PC-9 (cell line): Measurements from ENCODE around the gene GLYATL3. TPM values are rescaled to one million over a fixed set of nuclear protein-coding genes. Genes with fewer than 3 reads are reported as not detected.
A peak's percentile ranks its signal among the peaks of the same experiment; 100 is the strongest.

Experiments
- BruUV-seq: library from RNA; stranded (reverse); fragments of 400-500 nt; replicated peaks from 2 replicates; lab custom pipeline; 2021; lab: Mats Ljungman, UMichigan
- CTCF ChIA-PET: fragments of 300-600 bp; sonication (Branson Sonifier 250); formaldehyde crosslinking; loops from one replicate; lab custom pipeline; 2022; ENCODE audit warnings: antibody characterized with exemption; lab: Charles Lee
- POLR2A ChIA-PET: fragments of 300-600 bp; sonication (Branson Sonifier 250); formaldehyde crosslinking; loops from one replicate; lab custom pipeline; 2022; ENCODE audit warnings: antibody characterized with exemption; ENCODE audit not compliant: unreplicated experiment; lab: Charles Lee
- DNase-seq, 2 experiments: peaks; one replicate each; pipeline versions ENCODE4 v3.0.0 to v3.0.0-alpha.2; 2015 to 2022; ENCODE audit warnings: mixed read lengths in 1 of 2
- H2AFZ ChIP-seq: fragments of 200-600 bp; sonication (generic); 2 replicates; pipeline ENCODE4 v1.8.1; 2017; ENCODE audit warnings: antibody characterized with exemption
- H3F3A ChIP-seq: fragments of 200-600 bp; sonication (generic); 2 replicates; pipeline ENCODE4 v1.8.1; 2017; ENCODE audit warnings: antibody characterized with exemption, mild to moderate bottlenecking, low read depth; ENCODE audit not compliant: insufficient read depth
- H3K27ac ChIP-seq: fragments of 200-600 bp; sonication (generic); 2 replicates; pipeline ENCODE4 v1.6.1; 2016; ENCODE audit warnings: mixed run types
- H3K27me3 ChIP-seq: fragments of 200-600 bp; sonication (generic); 2 replicates; pipeline ENCODE4 v1.6.1; 2016; ENCODE audit warnings: low read depth, mixed run types; ENCODE audit not compliant: insufficient read depth
- H3K36me3 ChIP-seq: fragments of 200-600 bp; sonication (generic); 2 replicates; pipeline ENCODE4 v1.6.1; 2016; ENCODE audit warnings: low read depth, mixed run types
- H3K4me1 ChIP-seq: fragments of 200-600 bp; sonication (generic); replicated peaks from 2 replicates; pipeline ENCODE4 v1.6.1; 2016; ENCODE audit warnings: mixed run types; ENCODE audit not compliant: insufficient read depth
- H3K4me2 ChIP-seq: fragments of 200-600 bp; sonication (generic); 2 replicates; pipeline ENCODE4 v1.6.1; 2017; ENCODE audit warnings: mixed run types
- H3K4me3 ChIP-seq: fragments of 200-600 bp; sonication (generic); 2 replicates; pipeline ENCODE4 v1.6.1; 2016; ENCODE audit warnings: mixed run types
- H3K79me2 ChIP-seq: fragments of 200-600 bp; sonication (generic); 2 replicates; pipeline ENCODE4 v1.6.1; 2017; ENCODE audit warnings: low read depth, mixed run types
- H3K9me2 ChIP-seq: fragments of 200-600 bp; sonication (generic); 2 replicates; pipeline ENCODE4 v1.8.1; 2017; ENCODE audit warnings: mild to moderate bottlenecking; ENCODE audit not compliant: insufficient read depth
- H3K9me3 ChIP-seq: fragments of 200-600 bp; sonication (generic); 2 replicates; pipeline ENCODE4 v1.8.1; 2016; ENCODE audit warnings: low read depth; ENCODE audit not compliant: insufficient read depth
- H4K20me1 ChIP-seq: fragments of 200-600 bp; sonication (generic); 2 replicates; pipeline ENCODE4 v1.8.1; 2017; ENCODE audit not compliant: insufficient read depth
- EZH2 ChIP-seq: fragments of 200-600 bp; sonication (generic); IDR thresholded peaks from 2 replicates; pipeline ENCODE4 v1.8.0; 2017; ENCODE audit warnings: antibody characterized with exemption, low read depth
- intact Hi-C: fragments of 100-400 bp; cut with micrococcal nuclease; formaldehyde crosslinking; loops from one replicate; pipeline ENCODE4 v1.10.0; 2022; ENCODE audit not compliant: unreplicated experiment
- total RNA-seq: library from RNA; stranded (reverse); gene quantifications from 2 replicates; pipeline ENCODE4 v1.2.3, GENCODE V29; 2021
- TF ChIP-seq, protein P1 (sequence below): fragments of 200-600 bp; sonication (generic); conservative IDR thresholded peaks from 2 replicates; pipeline ENCODE4 v1.6.1; 2017; ENCODE audit warnings: mixed run types, antibody characterized with exemption, mild to moderate bottlenecking, moderate library complexity

Gene GLYATL3
- total RNA-seq, 1 experiment from 2014 or later: not detected

DNA sequence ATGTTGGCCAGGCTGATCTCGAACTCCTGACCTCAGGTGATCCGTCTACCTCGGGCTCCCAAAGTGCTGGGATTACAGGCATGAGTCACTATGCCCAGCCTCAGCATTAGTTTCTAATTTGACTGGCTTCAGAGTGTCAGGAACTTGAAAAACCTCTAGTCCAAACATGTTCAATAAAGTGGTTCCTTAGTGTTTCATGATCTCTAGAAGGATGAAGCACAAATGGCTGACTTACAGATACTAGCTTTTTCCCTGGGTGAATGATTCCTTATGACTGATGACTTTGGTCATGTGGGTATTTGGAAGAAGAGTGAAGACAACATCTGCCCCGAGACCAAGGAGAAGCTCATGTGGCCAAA is 16.4 kb downstream of the GLYATL3 start:
- no peaks in the 10 kb centered on the region for H3F3A ChIP-seq
- TF ChIP-seq EZH2: no peak
- TF ChIP-seq, protein P1, sequence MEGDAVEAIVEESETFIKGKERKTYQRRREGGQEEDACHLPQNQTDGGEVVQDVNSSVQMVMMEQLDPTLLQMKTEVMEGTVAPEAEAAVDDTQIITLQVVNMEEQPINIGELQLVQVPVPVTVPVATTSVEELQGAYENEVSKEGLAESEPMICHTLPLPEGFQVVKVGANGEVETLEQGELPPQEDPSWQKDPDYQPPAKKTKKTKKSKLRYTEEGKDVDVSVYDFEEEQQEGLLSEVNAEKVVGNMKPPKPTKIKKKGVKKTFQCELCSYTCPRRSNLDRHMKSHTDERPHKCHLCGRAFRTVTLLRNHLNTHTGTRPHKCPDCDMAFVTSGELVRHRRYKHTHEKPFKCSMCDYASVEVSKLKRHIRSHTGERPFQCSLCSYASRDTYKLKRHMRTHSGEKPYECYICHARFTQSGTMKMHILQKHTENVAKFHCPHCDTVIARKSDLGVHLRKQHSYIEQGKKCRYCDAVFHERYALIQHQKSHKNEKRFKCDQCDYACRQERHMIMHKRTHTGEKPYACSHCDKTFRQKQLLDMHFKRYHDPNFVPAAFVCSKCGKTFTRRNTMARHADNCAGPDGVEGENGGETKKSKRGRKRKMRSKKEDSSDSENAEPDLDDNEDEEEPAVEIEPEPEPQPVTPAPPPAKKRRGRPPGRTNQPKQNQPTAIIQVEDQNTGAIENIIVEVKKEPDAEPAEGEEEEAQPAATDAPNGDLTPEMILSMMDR: no peak
- H3K27me3 ChIP-seq: no peaks in the 10 kb centered on the region
- H3K4me3 ChIP-seq: no peak overlapping the region
- no peaks in the 10 kb centered on the region for H4K20me1 ChIP-seq
- no peaks in the 10 kb centered on the region for H3K79me2 ChIP-seq
- POLR2A ChIA-PET: no interaction called here
- H3K4me1 ChIP-seq: no peaks in the 10 kb centered on the region
- intact Hi-C loops: no loop called here
- no peaks in the 10 kb centered on the region for H3K36me3 ChIP-seq
- no peaks in the 10 kb centered on the region for H3K9me2 ChIP-seq
- no peak for DNase-seq
- no peak overlapping the region for H3K4me2 ChIP-seq
- BruUV-seq: no TSS peak
- peak overlapping the region; percentile 58 for H2AFZ ChIP-seq
- CTCF ChIA-PET: no interaction called here
- H3K27ac ChIP-seq: no peak overlapping the region
- no peaks in the 10 kb centered on the region; the same call in 1 of the 2 replicates for H3K9me3 ChIP-seq

DNA sequence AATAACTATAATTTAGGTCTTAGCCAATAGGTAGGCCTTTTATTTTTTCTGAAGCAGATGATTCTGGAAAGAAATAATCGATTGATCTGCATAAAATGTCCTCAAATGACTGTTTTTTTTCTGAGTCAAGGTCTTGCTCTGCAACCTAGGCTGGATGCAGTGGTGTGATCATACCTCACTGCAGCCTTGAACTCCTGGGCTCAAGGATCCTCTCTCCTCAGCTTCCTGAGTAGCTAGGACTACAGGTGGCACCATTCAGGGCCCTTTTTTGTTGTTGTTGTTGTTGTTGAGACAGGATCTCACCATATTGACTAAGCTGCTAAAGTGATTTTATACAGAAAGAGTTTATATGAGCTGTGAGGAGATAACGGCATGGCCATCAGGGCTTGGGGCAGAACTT is 18.2 kb downstream of the GLYATL3 start:
- DNase-seq: no peak
- BruUV-seq: no TSS peak
- Histone ChIP-seq H3K4me2 (no peak overlapping the region), H4K20me1 (no peaks in the 10 kb centered on the region), H3K4me1 (no peaks in the 10 kb centered on the region), H3K9me3 (no peaks in the 10 kb centered on the region; the same call in 1 of the 2 replicates), H3K36me3 (no peaks in the 10 kb centered on the region), H3K27ac (no peak overlapping the region), H2AFZ (no peak overlapping the region; the same call in 1 of the 2 replicates), H3K4me3 (no peak overlapping the region), H3F3A (no peaks in the 10 kb centered on the region), H3K27me3 (no peaks in the 10 kb centered on the region), H3K9me2 (no peaks in the 10 kb centered on the region), H3K79me2 (no peaks in the 10 kb centered on the region)
- TF ChIP-seq, protein P1: no peak
- no peak for TF ChIP-seq EZH2
- intact Hi-C loops: no loop called here
- ChIA-PET POLR2A (no interaction called here), CTCF (no interaction called here)

DNA sequence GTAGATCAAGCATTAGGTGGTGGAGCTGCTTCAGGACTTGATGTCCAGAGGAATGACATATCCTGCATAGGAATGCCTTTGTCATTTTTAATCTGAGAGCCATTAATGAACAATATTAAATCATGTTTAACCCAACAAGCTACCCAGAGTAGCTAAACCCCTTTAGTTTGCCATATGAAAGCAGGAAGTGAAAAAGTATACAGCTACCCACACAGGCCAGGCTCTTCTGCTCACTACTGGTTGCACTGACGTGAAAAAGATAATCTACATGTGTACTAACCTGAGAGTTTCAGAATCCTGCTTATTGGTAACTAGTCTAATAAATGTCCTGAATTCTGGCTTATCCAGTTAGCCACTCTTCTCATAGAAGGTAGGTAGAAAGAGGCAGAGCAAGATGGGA is 19.9 kb downstream of the GLYATL3 start:
- no peak overlapping the region for H2AFZ ChIP-seq
- H3K9me3 ChIP-seq: no peaks in the 10 kb centered on the region; the same call in 1 of the 2 replicates
- H3K9me2 ChIP-seq: no peaks in the 10 kb centered on the region
- POLR2A ChIA-PET: no interaction called here
- H3K27me3 ChIP-seq: no peaks in the 10 kb centered on the region
- H3K79me2 ChIP-seq: no peaks in the 10 kb centered on the region
- TF ChIP-seq, protein P1: no peak
- TF ChIP-seq EZH2: no peak
- no TSS peak for BruUV-seq
- H3K4me1 ChIP-seq: no peaks in the 10 kb centered on the region
- H3K4me3 ChIP-seq: no peak overlapping the region
- no peak for DNase-seq
- H3K4me2 ChIP-seq: no peak overlapping the region
- no peaks in the 10 kb centered on the region for H3F3A ChIP-seq
- intact Hi-C loops: no loop called here
- H3K36me3 ChIP-seq: no peaks in the 10 kb centered on the region
- H3K27ac ChIP-seq: no peak overlapping the region
- CTCF ChIA-PET: no interaction called here
- no peaks in the 10 kb centered on the region for H4K20me1 ChIP-seq
